SW480 (cell line): ENCODE data around the gene ALPG.
A peak's percentile ranks its signal among the peaks of the same experiment; 100 is the strongest.
"Not testable (repeated sequence)": the region's sequence is repeated elsewhere in the genome, so short reads cannot be mapped to it uniquely, and the experiment has no call there.

Experiments
- DNase-seq: peaks from one replicate; pipeline ENCODE4 v3.0.0-alpha.2; 2016; ENCODE audit warnings: low spot score

ALPG gene

GRCh38 chr2:232398293-232399034 is 8.2 kb upstream of the ALPG start:
- peak; percentile 24 for DNase-seq

DNA sequence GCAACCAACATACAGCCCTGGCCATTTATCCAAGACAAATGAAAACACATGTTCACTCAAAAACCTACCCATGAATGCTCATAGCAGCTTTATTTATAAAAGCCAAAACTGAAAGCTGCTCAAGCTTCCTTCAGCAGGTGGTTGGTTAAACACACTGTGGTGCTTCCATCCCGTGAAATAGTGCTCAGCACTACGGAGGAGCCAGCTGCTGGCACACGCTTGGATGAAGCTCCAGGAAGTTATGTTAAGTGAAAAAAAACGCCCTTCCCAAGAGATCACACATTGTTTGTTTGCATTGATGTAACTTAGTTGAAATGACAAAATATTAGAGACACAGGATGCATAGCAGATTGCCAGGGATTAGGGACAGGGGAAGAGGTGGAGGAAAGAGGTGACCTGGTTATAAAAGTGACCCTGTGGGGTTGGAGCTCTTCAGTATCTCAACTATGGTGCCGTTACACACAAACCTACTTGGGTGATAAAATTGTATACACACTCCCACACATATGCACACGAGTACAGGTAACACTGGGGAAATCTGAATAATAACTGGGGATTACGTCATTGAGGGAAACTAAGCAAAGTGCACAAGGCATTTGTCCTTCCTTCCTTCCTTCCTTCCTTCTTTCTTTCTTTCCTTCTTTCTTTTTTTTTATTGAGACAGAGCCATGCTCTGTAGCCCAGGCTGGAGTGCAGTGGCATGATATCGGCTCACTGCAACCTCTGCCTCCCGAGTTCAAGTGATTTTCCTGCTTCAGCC is 6.2 kb upstream of the ALPG start:
- DNase-seq = no peak

DNA sequence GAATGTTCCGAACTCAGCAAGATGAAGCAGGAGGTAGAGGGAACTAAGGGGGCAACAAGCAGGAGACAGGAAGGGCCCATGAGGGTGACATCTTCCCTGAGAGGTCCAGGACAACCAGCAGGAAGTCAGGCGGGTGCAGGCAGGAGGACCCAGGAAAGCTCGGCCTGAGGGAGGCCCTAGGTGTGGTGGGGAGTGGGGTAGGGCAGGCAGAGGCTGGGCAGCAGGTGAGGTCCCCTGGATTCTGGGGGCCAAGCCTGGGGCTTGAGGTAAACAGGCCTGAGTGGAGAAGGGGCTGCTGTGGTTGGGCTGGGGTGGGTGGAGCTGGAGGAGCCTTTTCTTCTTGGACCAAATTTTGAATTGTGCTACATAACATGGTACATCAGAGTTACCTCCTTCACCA is 4.1 kb upstream of the ALPG start:
- no peak for DNase-seq

DNA sequence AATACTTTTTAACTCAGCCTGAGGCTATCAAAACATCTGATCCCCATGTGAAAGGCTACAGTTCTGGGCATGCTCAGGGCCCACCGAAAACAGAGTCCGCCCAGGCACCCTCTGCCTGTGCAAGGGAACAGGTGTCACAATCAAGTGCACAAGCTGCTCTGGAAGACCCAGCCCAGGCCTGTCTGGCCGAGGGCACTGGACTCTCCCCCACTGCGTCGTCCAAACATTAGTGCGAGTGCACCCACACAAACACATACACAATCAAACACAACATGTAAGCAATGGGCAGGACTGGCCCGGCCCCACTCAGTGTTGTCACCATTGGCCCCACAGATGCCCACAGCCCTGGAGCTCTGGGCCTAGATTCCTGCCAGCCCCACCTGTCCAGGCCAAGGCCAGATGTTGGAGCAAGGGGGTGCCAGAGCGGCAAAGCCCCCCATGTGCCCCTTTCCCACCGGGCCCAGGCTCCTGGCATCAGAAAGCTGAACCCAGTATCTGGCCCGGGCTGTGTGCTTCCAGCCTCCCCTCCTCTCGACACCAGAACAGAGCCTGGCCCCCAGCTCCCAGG is 617 bp upstream of the ALPG start:
- DNase-seq = no peak

GRCh38 chr2:232407428-232408150 is 945 bp downstream of the ALPG start:
- not testable (repeated sequence) for DNase-seq

GRCh38 chr2:232408269-232408668 is 1.6 kb downstream of the ALPG start:
- DNase-seq = not testable (repeated sequence)

GRCh38 chr2:232409617-232410016 is 3.0 kb downstream of the ALPG start:
- not testable (repeated sequence) for DNase-seq

- no peak for DNase-seq
These were observed 3.7 kb downstream of the ALPG start for GRCh38 chr2:232410238-232410900.

DNA sequence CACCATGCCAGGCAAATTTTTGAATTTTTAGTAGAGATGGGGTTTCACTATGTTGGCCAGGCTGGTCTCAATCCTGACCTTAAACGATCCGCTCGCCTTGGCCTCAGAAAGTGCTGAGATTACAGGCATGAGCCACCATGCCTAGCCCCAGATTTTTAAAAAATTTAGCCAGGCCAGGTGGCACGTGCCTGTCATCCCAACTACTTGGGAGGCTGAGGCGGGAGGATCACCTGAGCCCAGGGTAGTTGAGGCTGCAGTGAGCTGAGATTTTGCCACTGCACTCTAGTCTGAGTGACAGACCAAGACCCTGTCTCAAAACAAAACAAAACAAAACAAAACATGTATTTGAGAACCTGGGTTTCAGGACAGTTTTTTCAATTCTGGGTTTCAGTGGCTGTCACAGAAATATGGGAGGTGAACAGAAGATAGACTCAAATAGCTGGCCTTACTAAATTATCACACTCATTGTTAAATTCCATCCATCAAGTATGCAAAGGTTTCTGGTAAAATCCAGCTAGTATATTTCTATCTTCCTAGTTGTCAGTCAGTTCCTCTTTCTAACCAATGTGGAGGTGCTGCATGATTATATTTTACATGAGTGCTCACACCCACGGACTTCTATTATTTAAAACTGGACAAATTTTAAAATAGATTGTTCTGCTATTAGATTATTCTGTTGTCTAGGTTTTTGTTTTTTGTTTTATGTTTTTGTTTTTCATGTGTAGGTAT is 5.4 kb downstream of the ALPG start:
- no peak for DNase-seq

DNA sequence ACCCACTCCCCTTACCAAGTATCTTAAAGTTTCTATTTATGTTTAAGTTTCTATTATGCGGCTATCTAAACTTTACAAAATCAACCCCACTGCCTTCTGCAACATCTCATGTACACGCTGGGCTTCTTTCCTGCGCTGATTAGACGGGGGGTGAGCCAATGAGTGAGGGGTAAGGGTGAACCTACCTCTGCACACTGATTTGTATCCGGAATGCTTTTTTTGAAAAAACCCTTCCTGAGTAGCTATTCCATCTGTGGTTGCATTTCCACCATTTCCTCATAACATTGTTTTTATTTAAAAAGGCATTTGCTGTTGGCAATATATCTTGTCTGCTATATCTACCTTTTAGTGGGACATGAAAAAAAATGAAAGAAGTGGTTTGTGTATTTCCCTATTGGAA is 6.3 kb downstream of the ALPG start:
- no peak for DNase-seq

GRCh38 chr2:232415138-232415690 is 8.6 kb downstream of the ALPG start:
- DNase-seq = no peak

DNA sequence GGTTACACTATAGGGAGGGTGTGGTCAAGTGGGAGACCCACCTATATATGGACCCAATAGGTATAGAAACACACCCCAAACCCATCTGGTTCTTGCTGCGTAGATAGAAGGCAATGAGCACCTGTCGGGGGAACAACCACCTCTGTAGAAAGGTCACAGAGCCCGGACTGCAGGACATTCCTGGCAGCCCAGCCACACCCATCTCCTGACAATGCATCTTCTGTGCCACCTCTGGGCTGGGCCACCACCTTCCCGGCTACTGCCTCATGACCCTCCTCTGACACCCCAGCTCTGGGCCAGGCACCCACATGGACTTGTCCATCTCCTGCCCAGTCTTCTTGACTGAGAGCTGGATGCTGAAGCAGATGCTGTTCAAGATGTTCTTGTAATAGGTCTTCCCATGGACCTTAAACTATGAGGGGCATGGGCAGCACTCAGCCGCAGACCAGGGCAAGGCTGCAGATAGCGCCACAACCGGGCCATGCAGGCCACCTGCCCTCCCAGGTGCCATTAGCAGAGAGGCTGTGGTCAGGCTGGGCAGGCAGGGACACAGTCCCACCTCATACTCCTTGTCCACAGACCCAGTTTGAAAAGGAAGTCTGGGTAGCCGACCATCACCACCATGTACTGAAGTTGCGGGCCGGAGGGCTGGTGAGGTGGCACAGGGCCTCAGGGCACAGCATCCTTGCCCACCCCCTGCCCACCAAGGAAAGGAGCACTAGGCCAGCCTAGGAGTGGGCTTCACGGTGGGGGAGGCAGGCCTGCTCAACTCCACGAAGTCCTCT is 9.3 kb downstream of the ALPG start:
- DNase-seq = peak; percentile 74

DNA sequence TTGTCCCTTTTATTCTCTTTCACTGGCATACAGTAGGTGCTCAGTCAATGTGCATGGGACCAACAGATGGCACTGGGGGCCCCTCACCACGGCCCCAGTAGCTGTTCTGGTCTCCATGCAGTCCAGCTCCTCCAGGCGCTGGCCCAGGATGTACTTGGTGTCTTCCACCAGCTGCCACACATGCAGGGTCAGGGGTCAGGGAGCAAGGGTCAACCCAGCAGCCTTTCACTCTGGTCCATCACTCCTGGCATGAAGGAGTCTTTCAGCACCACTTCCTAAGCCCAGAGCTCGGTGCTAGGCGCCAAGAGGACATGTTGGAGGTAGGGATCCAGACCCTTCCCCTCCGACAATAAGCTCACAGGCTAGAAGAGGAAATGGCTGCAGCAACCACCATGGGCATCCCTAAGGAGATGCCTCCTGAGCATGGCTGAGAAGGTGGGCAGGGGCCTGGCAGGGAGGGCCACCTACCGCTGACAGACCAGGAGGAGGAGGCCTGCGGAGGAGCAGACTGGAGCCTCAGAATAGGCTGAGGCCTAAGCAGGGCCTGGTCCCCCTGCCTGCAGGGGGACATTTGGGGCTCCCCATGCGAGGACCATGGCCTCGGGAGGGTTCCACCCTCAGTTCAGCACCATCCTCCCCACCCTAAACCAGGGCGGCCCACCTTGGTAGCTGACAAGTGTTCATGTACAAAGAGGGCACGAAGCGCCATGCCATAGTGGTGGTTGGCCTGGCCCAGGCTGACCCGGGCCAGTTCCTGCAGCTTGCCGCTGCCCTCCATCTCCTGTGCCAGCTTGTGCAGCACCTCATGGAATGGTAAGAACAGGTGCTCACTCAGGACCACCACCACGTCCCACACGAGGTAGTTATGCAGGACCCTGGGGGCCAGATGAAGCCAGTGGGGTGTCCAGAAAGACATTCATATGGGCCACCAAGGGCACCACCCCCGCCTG is 10.2 kb downstream of the ALPG start:
- no peak for DNase-seq

- no peak for DNase-seq
These were observed 10.8 kb downstream of the ALPG start for GRCh38 chr2:232417489-232417888.

- no peak for DNase-seq
These were observed 11.4 kb downstream of the ALPG start for GRCh38 chr2:232418056-232418455.

- peak; percentile 66 for DNase-seq
These were observed 12.0 kb downstream of the ALPG start for GRCh38 chr2:232418466-232419244.

DNA sequence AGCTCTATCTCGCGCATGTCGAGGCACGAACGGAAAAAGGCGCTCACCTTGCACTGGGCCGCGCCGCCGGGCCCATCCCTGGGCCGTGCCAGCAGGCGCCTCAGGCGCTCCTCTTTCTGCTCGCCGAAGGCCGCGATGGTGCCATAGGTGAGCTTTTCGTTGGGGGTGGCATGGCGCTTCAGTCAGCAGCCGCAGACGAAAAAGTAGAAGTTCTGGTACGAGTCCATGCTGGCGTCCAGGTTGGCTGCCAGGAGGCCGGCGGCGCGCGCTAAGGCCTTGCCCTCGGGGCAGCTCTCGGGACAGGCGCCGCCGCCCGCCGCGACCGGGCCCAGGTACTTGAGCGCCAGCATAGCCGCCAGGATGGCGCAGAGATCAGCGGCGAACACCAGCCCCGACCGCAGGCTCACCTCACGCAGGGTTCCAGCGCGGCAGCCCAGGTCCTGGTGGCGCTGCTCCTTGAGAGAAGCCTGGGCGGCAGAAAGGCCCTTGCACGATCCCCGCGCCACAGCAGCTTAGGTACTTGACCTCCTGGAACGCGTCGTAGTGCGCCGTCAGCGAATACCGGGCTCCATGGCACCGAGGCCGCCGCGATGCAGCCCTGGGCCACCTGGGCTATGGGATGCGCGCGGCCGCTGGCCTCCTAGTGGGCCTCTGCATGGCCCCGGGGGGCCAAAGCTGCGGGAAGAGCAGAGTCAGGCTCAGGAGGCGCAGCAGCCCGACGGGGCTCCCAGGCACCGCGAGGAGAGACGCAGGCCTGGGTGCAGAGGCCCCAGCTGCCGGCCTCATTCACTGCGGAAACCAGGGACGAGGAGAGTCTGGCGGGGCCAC is 12.8 kb downstream of the ALPG start:
- no peak for DNase-seq
